A673 (cell line): Measurements from ENCODE around the gene LCLAT1. TPM values are rescaled to one million over a fixed set of nuclear protein-coding genes. Genes with fewer than 3 reads are reported as not detected.

ENCODE experiments used
- BruUV-seq: library from RNA; stranded (reverse); fragments of 400-500 nt; replicated peaks from 2 replicates; lab custom pipeline; 2021; lab: Mats Ljungman, UMichigan
- CTCF ChIA-PET: fragments of 300-600 bp; sonication (Branson Sonifier 250); formaldehyde crosslinking; loops from one replicate; lab custom pipeline; 2022; ENCODE audit warnings: antibody characterized with exemption; lab: Charles Lee
- POLR2A ChIA-PET: fragments of 300-600 bp; sonication (Branson Sonifier 250); formaldehyde crosslinking; loops from one replicate; lab custom pipeline; 2022; ENCODE audit warnings: antibody characterized with exemption; ENCODE audit not compliant: low non-redundant PET; lab: Charles Lee
- DNase-seq: peaks from one replicate; pipeline ENCODE4 v3.0.0-alpha.2; 2015; ENCODE audit warnings: low spot score
- H3K27ac ChIP-seq: fragments of 200-600 bp; sonication (generic); 2 replicates; pipeline ENCODE4 v1.5.1; 2016; ENCODE audit warnings: mixed run types, low read depth, mild to moderate bottlenecking, mixed read lengths, antibody characterized with exemption, low read length; ENCODE audit not compliant: poor library complexity, severe bottlenecking
- H3K27me3 ChIP-seq: fragments of 200-600 bp; sonication (generic); replicated peaks from 2 replicates; pipeline ENCODE4 v1.6.1; 2017; ENCODE audit warnings: mixed run types, low read depth, mild to moderate bottlenecking, mixed read lengths, antibody characterized with exemption, low read length; ENCODE audit not compliant: insufficient read depth, poor library complexity
- H3K36me3 ChIP-seq: fragments of 200-600 bp; sonication (generic); 2 replicates; pipeline ENCODE4 v1.6.1; 2016; ENCODE audit warnings: mixed run types, mild to moderate bottlenecking, mixed read lengths, antibody characterized with exemption, low read length; ENCODE audit not compliant: insufficient read depth, poor library complexity, severe bottlenecking
- H3K4me1 ChIP-seq: fragments of 200-600 bp; sonication (generic); 2 replicates; pipeline ENCODE4 v1.6.1; 2017; ENCODE audit warnings: mixed run types, mild to moderate bottlenecking, mixed read lengths, antibody characterized with exemption, low read length; ENCODE audit not compliant: insufficient read depth, poor library complexity, severe bottlenecking
- H3K4me3 ChIP-seq: fragments of 200-600 bp; sonication (generic); 2 replicates; pipeline ENCODE4 v1.5.1; 2016; ENCODE audit warnings: low read depth, mixed run types, mild to moderate bottlenecking, mixed read lengths, low read length; ENCODE audit not compliant: poor library complexity, severe bottlenecking
- H3K9me3 ChIP-seq: fragments of 200-600 bp; sonication (generic); 2 replicates; pipeline ENCODE4 v1.6.1; 2016; ENCODE audit warnings: mixed run types, low read depth, mild to moderate bottlenecking, mixed read lengths, antibody characterized with exemption, low read length; ENCODE audit not compliant: poor library complexity, severe bottlenecking
- EZH2 ChIP-seq: fragments of 200-600 bp; sonication (generic); IDR thresholded peaks from 2 replicates; pipeline ENCODE4 v1.6.1; 2017; ENCODE audit warnings: borderline replicate concordance, low read depth, mild to moderate bottlenecking, mixed read lengths, antibody characterized with exemption, low read length; ENCODE audit not compliant: poor library complexity, severe bottlenecking
- intact Hi-C: fragments of 100-400 bp; cut with micrococcal nuclease; formaldehyde crosslinking; loops from one replicate; pipeline ENCODE4 v1.10.0; 2022; ENCODE audit not compliant: unreplicated experiment
- total RNA-seq: library from RNA; stranded (reverse); gene quantifications from 2 replicates; pipeline ENCODE4 v1.2.3, GENCODE V29; 2021
- TF ChIP-seq, protein P1 (sequence below): fragments of 300-800, 200-600 bp; sonication (generic); conservative IDR thresholded peaks from 2 replicates; pipeline ENCODE4 v1.5.1; 2017; ENCODE audit warnings: low read depth, mild to moderate bottlenecking, antibody characterized with exemption, low read length, moderate library complexity, mixed read lengths

The LCLAT1 gene
- total RNA-seq, 1 experiment from 2014 or later: 35.3 TPM

DNA sequence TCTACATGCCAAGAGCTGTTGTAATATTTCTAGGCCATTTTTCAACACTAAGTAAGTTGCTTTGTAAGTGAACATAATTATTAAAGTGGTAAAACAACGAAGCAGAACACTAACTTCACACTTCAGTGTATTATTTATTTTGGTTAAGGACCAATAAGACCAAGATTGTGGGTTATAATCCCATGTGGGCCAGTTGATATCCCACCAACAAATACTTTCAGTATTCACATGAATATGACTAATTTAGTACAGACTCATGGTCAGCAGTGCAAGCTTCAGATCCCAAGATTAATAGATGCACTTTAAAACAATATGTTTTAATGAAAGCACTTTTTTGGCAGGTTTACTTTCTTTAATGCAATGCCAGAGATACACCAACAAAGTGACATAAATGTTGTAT is 154.3 kb downstream of the LCLAT1 start:
- DNase-seq: no peak
- Histone ChIP-seq H3K27ac (no peak overlapping the region), H3K4me3 (no peak overlapping the region), H3K36me3 (no peaks in the 10 kb centered on the region), H3K4me1 (no peaks in the 10 kb centered on the region), H3K27me3 (no peaks in the 10 kb centered on the region), H3K9me3 (no peaks in the 10 kb centered on the region)
- intact Hi-C loops: no loop called here
- TF ChIP-seq, protein P1, sequence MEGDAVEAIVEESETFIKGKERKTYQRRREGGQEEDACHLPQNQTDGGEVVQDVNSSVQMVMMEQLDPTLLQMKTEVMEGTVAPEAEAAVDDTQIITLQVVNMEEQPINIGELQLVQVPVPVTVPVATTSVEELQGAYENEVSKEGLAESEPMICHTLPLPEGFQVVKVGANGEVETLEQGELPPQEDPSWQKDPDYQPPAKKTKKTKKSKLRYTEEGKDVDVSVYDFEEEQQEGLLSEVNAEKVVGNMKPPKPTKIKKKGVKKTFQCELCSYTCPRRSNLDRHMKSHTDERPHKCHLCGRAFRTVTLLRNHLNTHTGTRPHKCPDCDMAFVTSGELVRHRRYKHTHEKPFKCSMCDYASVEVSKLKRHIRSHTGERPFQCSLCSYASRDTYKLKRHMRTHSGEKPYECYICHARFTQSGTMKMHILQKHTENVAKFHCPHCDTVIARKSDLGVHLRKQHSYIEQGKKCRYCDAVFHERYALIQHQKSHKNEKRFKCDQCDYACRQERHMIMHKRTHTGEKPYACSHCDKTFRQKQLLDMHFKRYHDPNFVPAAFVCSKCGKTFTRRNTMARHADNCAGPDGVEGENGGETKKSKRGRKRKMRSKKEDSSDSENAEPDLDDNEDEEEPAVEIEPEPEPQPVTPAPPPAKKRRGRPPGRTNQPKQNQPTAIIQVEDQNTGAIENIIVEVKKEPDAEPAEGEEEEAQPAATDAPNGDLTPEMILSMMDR: no peak
- TF ChIP-seq EZH2: no peak
- ChIA-PET CTCF (no interaction called here), POLR2A (no interaction called here)
- no TSS peak for BruUV-seq

DNA sequence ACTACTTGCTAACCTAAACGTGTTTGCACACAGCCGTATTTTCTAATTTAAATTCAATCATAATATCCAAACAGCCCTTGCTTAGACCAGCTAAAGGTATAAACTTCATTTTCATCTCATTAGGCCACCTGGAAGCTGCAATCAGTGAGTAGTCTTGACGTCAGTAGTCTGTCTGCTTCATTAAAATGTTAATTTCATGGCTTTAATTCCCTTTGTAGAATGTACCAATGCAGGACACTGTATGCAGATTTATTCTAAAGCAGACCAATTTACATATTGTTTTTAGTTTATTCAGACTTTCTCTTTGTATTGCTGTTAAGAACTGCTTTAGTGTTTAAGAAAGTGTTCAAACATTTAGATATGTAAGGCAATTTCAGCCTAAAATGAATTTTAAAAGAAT is 158.2 kb downstream of the LCLAT1 start:
- no peak overlapping the region for H3K27ac ChIP-seq
- H3K27me3 ChIP-seq: no peaks in the 10 kb centered on the region
- CTCF ChIA-PET: no interaction called here
- H3K4me1 ChIP-seq: no peaks in the 10 kb centered on the region
- POLR2A ChIA-PET: no interaction called here
- no peak overlapping the region for H3K4me3 ChIP-seq
- TF ChIP-seq EZH2: no peak
- TF ChIP-seq, protein P1: no peak
- no peak for DNase-seq
- BruUV-seq: no TSS peak
- no peaks in the 10 kb centered on the region for H3K36me3 ChIP-seq
- H3K9me3 ChIP-seq: no peaks in the 10 kb centered on the region
- intact Hi-C loops: no loop called here

DNA sequence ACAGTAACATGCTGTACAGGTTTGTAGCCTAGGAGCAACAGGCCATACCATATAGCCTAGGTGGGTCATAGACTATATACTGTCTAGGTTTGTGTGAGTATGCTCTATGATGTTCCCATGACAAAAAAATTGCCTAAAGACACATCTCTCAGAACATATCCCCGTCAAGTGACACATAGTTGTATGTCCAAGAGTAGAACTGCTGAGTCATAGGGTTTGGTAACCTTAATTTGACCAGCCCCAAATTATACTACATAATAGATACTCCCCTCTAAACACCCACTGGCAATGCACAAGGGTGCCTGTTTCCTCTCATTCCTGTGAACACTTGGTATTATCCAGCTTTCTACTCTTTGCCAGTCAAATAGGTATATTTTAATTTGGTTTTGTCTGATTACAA is 161.6 kb downstream of the LCLAT1 start:
- intact Hi-C loops: no loop called here
- no TSS peak for BruUV-seq
- peaks cover 10% of the 10 kb centered on the region for H3K4me1 ChIP-seq
- ChIA-PET POLR2A (no interaction called here), CTCF (no interaction called here)
- DNase-seq: no peak
- H3K9me3 ChIP-seq: no peaks in the 10 kb centered on the region
- H3K36me3 ChIP-seq: no peaks in the 10 kb centered on the region
- TF ChIP-seq, protein P1: no peak
- no peak for TF ChIP-seq EZH2
- no peak overlapping the region for H3K4me3 ChIP-seq
- H3K27ac ChIP-seq: no peak overlapping the region
- no peaks in the 10 kb centered on the region for H3K27me3 ChIP-seq
